ENCODE data around the gene REEP3.

- TF ChIP-seq CTCF (conservative IDR thresholded peaks at IDR 0.05; ENCODE audit: low read length) (no peak), EZH2phosphoT487 (IDR thresholded peaks at IDR 0.05; ENCODE audit: borderline replicate concordance) (no peak)
Observed at GRCh38 chr10:63653747-63654146, 132.5 kb downstream of the REEP3 start.

Measured in Loucy (cell line).